ENCODE results near the gene JCAD.
"Not testable (repeated sequence)": the region's sequence is repeated elsewhere in the genome, so short reads cannot be mapped to it uniquely, and the experiment has no call there.

Gene JCAD

GRCh38 chr10:30059209-30060107 lies at the start of gene JCAD:
Gene JCAD (minus strand): TSS chr10:30059586. CDS start chr10:30047812, 11,774 bp downstream.
- peak; percentile 87 for DNase-seq

GRCh38 chr10:30106987-30107386 lies 47.6 kb upstream of the JCAD start:
- DNase-seq: no peak

GRCh38 chr10:30103595-30104320 lies 44.4 kb upstream of the JCAD start:
- no peak for DNase-seq

GRCh38 chr10:30099706-30100105 lies 40.3 kb upstream of the JCAD start:
- DNase-seq: not testable (repeated sequence)

GRCh38 chr10:30099101-30099500 lies 39.7 kb upstream of the JCAD start:
- DNase-seq: no peak

GRCh38 chr10:30098629-30099028 lies 39.2 kb upstream of the JCAD start:
- no peak for DNase-seq

- DNase-seq: no peak
These were observed 37.2 kb upstream of the JCAD start for GRCh38 chr10:30096564-30096963.

GRCh38 chr10:30095631-30096422 lies 36.4 kb upstream of the JCAD start:
- no peak for DNase-seq

GRCh38 chr10:30094601-30095000 lies 35.2 kb upstream of the JCAD start:
- DNase-seq: no peak

GRCh38 chr10:30093303-30093950 lies 34.0 kb upstream of the JCAD start:
- no peak for DNase-seq

- no peak for DNase-seq
These were observed 32.9 kb upstream of the JCAD start for GRCh38 chr10:30092151-30092790.

- no peak for DNase-seq
These were observed 31.8 kb upstream of the JCAD start for GRCh38 chr10:30091136-30091535.

- DNase-seq: no peak
These were observed 28.8 kb upstream of the JCAD start for GRCh38 chr10:30088178-30088577.

GRCh38 chr10:30083934-30084333 lies 24.5 kb upstream of the JCAD start:
- DNase-seq: no peak

- no peak for DNase-seq
These were observed 21.8 kb upstream of the JCAD start for GRCh38 chr10:30081182-30081581.

- no peak for DNase-seq
These were observed 20.8 kb upstream of the JCAD start for GRCh38 chr10:30080161-30080560.

GRCh38 chr10:30079408-30079807 lies 20.0 kb upstream of the JCAD start:
- DNase-seq: no peak

GRCh38 chr10:30075481-30075880 lies 16.1 kb upstream of the JCAD start:
- no peak for DNase-seq

- no peak for DNase-seq
These were observed 15.5 kb upstream of the JCAD start for GRCh38 chr10:30074933-30075332.

- DNase-seq: no peak
These were observed 14.7 kb upstream of the JCAD start for GRCh38 chr10:30074090-30074489.

GRCh38 chr10:30073767-30074060 lies 14.3 kb upstream of the JCAD start:
- no peak for DNase-seq

GRCh38 chr10:30073045-30073766 lies 13.8 kb upstream of the JCAD start:
- no peak for DNase-seq

Data from left hindlimb (tissue), 1 donor.